GM13976 (cell line): ENCODE data around the gene NUDT16L1.

Experiments
- DNase-seq: peaks from one replicate; pipeline ENCODE4 v3.0.0; 2012; ENCODE audit warnings: low spot score
- CTCF ChIP-seq: IDR thresholded peaks from 2 replicates; pipeline ENCODE4 v1.5.1; 2012; ENCODE audit warnings: borderline replicate concordance, mild to moderate bottlenecking; ENCODE audit not compliant: insufficient read depth; ENCODE audit errors: extremely low read depth, missing control alignments, control extremely low read depth
- in situ Hi-C: fragments of 300-500 bp; cut with MboI; formaldehyde crosslinking; loops from one replicate; pipeline ENCODE4 v1.12.0; 2022; ENCODE audit warnings: low sequenced_read_pairs, mixed read lengths, inconsistent platforms; ENCODE audit not compliant: unreplicated experiment

The NUDT16L1 gene

GRCh38 chr16:4651827-4652226 is 41.5 kb upstream of the NUDT16L1 start:
- in situ Hi-C loops, result no loop called here
- no peak for DNase-seq
- no peak for TF ChIP-seq CTCF

- no peak for TF ChIP-seq CTCF
Measured at GRCh38 chr16:4652561-4652960, 40.8 kb upstream of the NUDT16L1 start.

GRCh38 chr16:4654011-4654963 is 39.1 kb upstream of the NUDT16L1 start:
- no peak for TF ChIP-seq CTCF
- no peak for DNase-seq
- in situ Hi-C loops, result no loop called here

More at GRCh38 chr16:4652561-4652960, 40.8 kb upstream of the NUDT16L1 start:
- no peak for DNase-seq
- in situ Hi-C loops, result no loop called here

- DNase-seq, result no peak
- in situ Hi-C loops, result no loop called here
- no peak for TF ChIP-seq CTCF
Measured at GRCh38 chr16:4654964-4655590, 38.3 kb upstream of the NUDT16L1 start.

- no peak for DNase-seq
- no peak for TF ChIP-seq CTCF
- in situ Hi-C loops, result no loop called here
Measured at GRCh38 chr16:4655801-4656200, 37.6 kb upstream of the NUDT16L1 start.

- in situ Hi-C loops, result no loop called here
- no peak for TF ChIP-seq CTCF
Measured at GRCh38 chr16:4656221-4656620, 37.1 kb upstream of the NUDT16L1 start.

More at GRCh38 chr16:4656221-4656620, 37.1 kb upstream of the NUDT16L1 start:
- no peak for DNase-seq
